NCI-H2171 (cell line): ENCODE results near the gene GOLGA8G.
"Not testable (repeated sequence)": the region's sequence is repeated elsewhere in the genome, so short reads cannot be mapped to it uniquely, and the experiment has no call there.

Source experiments
- DNase-seq: peaks from one replicate; lab custom pipeline; 2025; lab: John Stamatoyannopoulos, UW

Gene GOLGA8G

GRCh38 chr15:28532954-28533353 is at the start of gene GOLGA8G:
Gene GOLGA8G, minus strand, starts transcription at chr15:28532971. Its CDS starts 62 bp downstream, at chr15:28532909.
- DNase-seq: not testable (repeated sequence)

DNA sequence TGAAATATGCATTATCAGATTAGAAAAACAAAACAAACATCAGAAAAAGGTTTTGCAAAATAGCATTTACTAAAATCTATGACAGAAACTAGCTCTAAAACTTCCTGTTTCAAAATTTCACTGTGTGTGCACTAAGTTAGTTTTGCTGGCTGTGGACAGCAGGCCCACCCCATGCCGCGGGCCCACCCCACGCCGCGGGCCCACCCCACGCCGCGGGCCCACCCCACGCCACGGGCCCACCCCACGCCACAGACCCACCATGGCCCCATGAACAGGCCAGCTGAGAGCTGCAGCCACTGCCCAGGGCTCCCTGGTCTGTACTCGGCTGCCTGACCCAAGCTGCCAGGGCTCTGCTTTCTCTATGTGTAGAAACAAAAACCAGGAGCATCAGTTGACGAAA is 40.6 kb upstream of the GOLGA8G start:
- DNase-seq: not testable (repeated sequence)

- not testable (repeated sequence) for DNase-seq
Observed at GRCh38 chr15:28553268-28553667, 20.5 kb upstream of the GOLGA8G start, which contains the start of gene GOLGA6L25. Gene GOLGA6L25, plus strand, starts transcription at chr15:28553568. Its CDS starts 61 bp downstream, at chr15:28553629.

DNA sequence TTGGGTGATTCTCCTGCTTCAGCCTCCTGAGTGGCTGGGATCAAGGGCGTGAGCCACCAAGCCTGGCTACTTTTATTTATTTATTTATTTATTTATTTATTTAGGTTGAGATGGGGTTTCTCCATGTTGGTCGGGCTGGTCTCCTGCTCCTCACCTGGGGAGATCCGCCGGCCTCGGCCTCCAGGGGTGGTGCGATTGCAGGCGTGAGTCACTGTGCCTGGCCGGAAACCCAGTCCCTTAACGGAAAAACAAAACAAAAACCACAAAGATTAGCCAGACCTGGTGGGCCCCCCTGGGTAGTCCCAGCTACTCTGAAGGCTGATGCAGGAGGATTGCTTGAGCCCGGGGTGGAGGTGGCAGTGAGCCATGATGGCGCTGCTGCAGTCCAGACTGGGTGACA is 17.6 kb downstream of the GOLGA8G start:
- DNase-seq: not testable (repeated sequence)

- not testable (repeated sequence) for DNase-seq
Observed at GRCh38 chr15:28514128-28514527, 18.6 kb downstream of the GOLGA8G start.

- DNase-seq: not testable (repeated sequence)
Observed at GRCh38 chr15:28508217-28508889, 24.4 kb downstream of the GOLGA8G start.

DNA sequence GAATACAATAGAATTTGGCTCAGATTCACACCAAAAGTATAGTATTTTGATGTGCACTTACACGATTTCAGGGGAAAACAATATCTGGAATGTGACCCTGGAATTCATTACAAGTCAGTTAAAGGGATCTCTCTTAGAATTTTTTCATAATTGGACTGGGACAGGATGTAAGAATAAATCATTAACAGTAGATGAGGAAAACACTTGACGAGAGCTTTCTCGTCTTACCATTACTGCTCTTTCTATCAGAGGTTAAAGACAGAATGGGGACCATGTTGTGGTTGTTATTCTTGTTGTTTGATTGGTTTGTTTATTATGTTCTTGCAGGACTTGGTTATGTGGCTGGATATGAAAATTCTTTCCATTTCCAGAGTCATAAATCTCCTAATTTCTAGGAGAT is 51.4 kb downstream of the GOLGA8G start:
- not testable (repeated sequence) for DNase-seq
